22Rv1 (cell line): ENCODE measurements around the gene RPTOR.

Experiments used
- H3K27ac ChIP-seq: fragments of 450-650 bp; 2 replicates; pipeline ENCODE4 v1.5.1; 2017
- CTCF ChIP-seq: fragments of 450-650 bp; IDR thresholded peaks from 2 replicates; pipeline ENCODE4 v1.5.1; 2017; ENCODE audit warnings: mild to moderate bottlenecking
- ZFX ChIP-seq: fragments of 450-650 bp; IDR thresholded peaks from 2 replicates; pipeline ENCODE4 v1.6.1; 2017; ENCODE audit warnings: antibody characterized with exemption, borderline replicate concordance

Gene RPTOR

GRCh38 chr17:80890196-80890920, 345.7 kb downstream of the RPTOR start:
- no peak overlapping the region for H3K27ac ChIP-seq
- TF ChIP-seq CTCF (no peak), ZFX (no peak)

GRCh38 chr17:80890921-80891396, 346.3 kb downstream of the RPTOR start:
- TF ChIP-seq ZFX (no peak), CTCF (no peak)
- no peak overlapping the region for H3K27ac ChIP-seq

- TF ChIP-seq ZFX (no peak), CTCF (no peak)
- no peak overlapping the region for H3K27ac ChIP-seq
Observed at GRCh38 chr17:80891397-80892018, 346.9 kb downstream of the RPTOR start.

- H3K27ac ChIP-seq = no peak overlapping the region
- TF ChIP-seq CTCF (no peak), ZFX (no peak)
Observed at GRCh38 chr17:80892019-80892855, 347.6 kb downstream of the RPTOR start.

GRCh38 chr17:80892900-80893603, 348.4 kb downstream of the RPTOR start:
- H3K27ac ChIP-seq = no peak overlapping the region
- no peak for TF ChIP-seq ZFX
- TF ChIP-seq CTCF = no peak

- TF ChIP-seq ZFX = no peak
- no peak for TF ChIP-seq CTCF
- H3K27ac ChIP-seq = no peak overlapping the region
Observed at GRCh38 chr17:80893604-80894438, 349.2 kb downstream of the RPTOR start.
